K562 (cell line): ENCODE data around the gene SPEM2. TPM values are rescaled to one million over a fixed set of nuclear protein-coding genes. Genes with fewer than 3 reads are reported as not detected.
A peak's percentile ranks its signal among the peaks of the same experiment; 100 is the strongest.

Experiments used
- ARNT ChIP-seq, 2 experiments: fragments of 450-650 bp; IDR thresholded peaks; 2 replicates each; pipeline ENCODE4 v1.6.1; 2016; ENCODE audit warnings: mild to moderate bottlenecking in 1 of 2
- ASH1L ChIP-seq: fragments of 450-650 bp; IDR thresholded peaks from 2 replicates; pipeline ENCODE4 v1.6.1; 2018; ENCODE audit warnings: borderline replicate concordance, mild to moderate bottlenecking, low read depth; ENCODE audit not compliant: partially characterized antibody
- ATF7 ChIP-seq: fragments of 450-650 bp; IDR thresholded peaks from 2 replicates; pipeline ENCODE4 v1.7.1; 2014; ENCODE audit warnings: mild to moderate bottlenecking, moderate library complexity
- CBFB ChIP-seq: sonication (generic); formaldehyde crosslinking; IDR thresholded peaks from 2 replicates; pipeline ENCODE4 v1.4.0; 2020; ENCODE audit warnings: mild to moderate bottlenecking, missing genetic modification reagents
- CHD2 ChIP-seq: IDR thresholded peaks from 2 replicates; pipeline ENCODE4 v1.6.1; 2011; ENCODE audit warnings: low read depth, low read length
- CTBP1 ChIP-seq: fragments of 450-650 bp; IDR thresholded peaks from 2 replicates; pipeline ENCODE4 v1.6.1; 2016; ENCODE audit warnings: borderline replicate concordance
- GABPA ChIP-seq: fragments of 200-800 bp; sonication (Bioruptor generic); conservative IDR thresholded peaks from 2 replicates; pipeline ENCODE4 v1.6.1; 2016; ENCODE audit warnings: low read depth, missing genetic modification characterization, missing compliant biosample characterization
- HDAC1 ChIP-seq, 2 experiments: fragments of 450-650 bp; IDR thresholded peaks; 2 replicates each; pipeline ENCODE4 v1.6.1; 2016 to 2017; ENCODE audit warnings: inconsistent platforms in 1 of 2, mild to moderate bottlenecking in 1 of 2, moderate library complexity in 1 of 2
- HNRNPLL ChIP-seq: fragments of 200-400 bp; formaldehyde crosslinking; IDR thresholded peaks from 2 replicates; pipeline ENCODE4 v1.6.1; 2017; ENCODE audit warnings: low read length, low read depth, mild to moderate bottlenecking; ENCODE audit not compliant: poor library complexity, severe bottlenecking
- MAZ ChIP-seq, 2 experiments: fragments of 450-650 bp in 1 of 2; sonication (generic) in 1 of 2; formaldehyde crosslinking; IDR thresholded peaks in 1 of 2; conservative IDR thresholded peaks in 1 of 2; 2 replicates each; pipeline versions ENCODE4 v1.4.0 to v1.5.0; 2020; ENCODE audit warnings: mild to moderate bottlenecking in 1 of 2, missing genetic modification reagents in 1 of 2
- MLLT1 ChIP-seq, 2 experiments: fragments of 450-650 bp; IDR thresholded peaks; 2 replicates each; pipeline ENCODE4 v1.6.1; 2016
- MYBL2 ChIP-seq, 2 experiments: fragments of 450-650 bp in 1 of 2; sonication (generic) in 1 of 2; formaldehyde crosslinking in 1 of 2; IDR thresholded peaks; 2 replicates each; pipeline versions ENCODE4 v1.6.1 to v1.8.1; 2017 to 2022; ENCODE audit warnings: borderline replicate concordance in 1 of 2, inconsistent platforms in 1 of 2, low read depth in 1 of 2, mild to moderate bottlenecking in 1 of 2, missing genetic modification reagents in 1 of 2, moderate library complexity in 1 of 2
- NCOA6 ChIP-seq: fragments of 450-650 bp; IDR thresholded peaks from 2 replicates; pipeline ENCODE4 v1.6.1; 2017; ENCODE audit warnings: mild to moderate bottlenecking
- POLR2A ChIP-seq: fragments of 450-650 bp; conservative IDR thresholded peaks from 2 replicates; pipeline ENCODE4 v1.6.1; 2016
- RB1 ChIP-seq: fragments of 450-650 bp; IDR thresholded peaks from 2 replicates; pipeline ENCODE4 v1.6.1; 2017; ENCODE audit warnings: low read depth, mild to moderate bottlenecking
- TAF9B ChIP-seq: fragments of 450-650 bp; IDR thresholded peaks from 2 replicates; pipeline ENCODE4 v1.6.1; 2018; ENCODE audit warnings: mild to moderate bottlenecking; ENCODE audit not compliant: partially characterized antibody
- TAL1 ChIP-seq: fragments of 450-650 bp; IDR thresholded peaks from 2 replicates; pipeline ENCODE4 v1.6.1; 2016; ENCODE audit warnings: mild to moderate bottlenecking
- TARDBP ChIP-seq: fragments of 450-650 bp; IDR thresholded peaks from 2 replicates; pipeline ENCODE4 v1.6.1; 2016
- ZFX ChIP-seq: sonication (generic); formaldehyde crosslinking; IDR thresholded peaks from 2 replicates; pipeline ENCODE4 v1.8.0; 2022; ENCODE audit warnings: mild to moderate bottlenecking, missing genetic modification reagents, moderate library complexity
- polyA plus RNA-seq, 8 experiments: library from polyadenylated mRNA; depleted of rRNA in 4 of 8; stranded (reverse) in 5 of 8; unstranded in 3 of 8; fragments of >200 nt; fragmentation: Nextera tagmentation in 2 of 8; fragmentation: Illumina TruSeq in 1 of 8; extraction: Ambion mirVana in 2 of 8; extraction: Trizol in 1 of 8; gene quantifications; 2 replicates each; pipeline versions ENCODE4 v1.2.1 to v1.2.3, GENCODE V29; 2011 to 2014; ENCODE audit warnings: inconsistent platforms in 1 of 8, missing spikeins in 1 of 8
- total RNA-seq, 7 experiments: library from RNA; depleted of rRNA in 6 of 7; stranded (reverse); fragments of >200 nt in 6 of 7; fragmentation: Illumina TruSeq in 2 of 7; extraction: Trizol in 2 of 7; gene quantifications; 2 replicates each; pipeline versions ENCODE4 v1.2.1 to v1.2.3, GENCODE V29; 2011 to 2021; ENCODE audit warnings: low replicate concordance in 1 of 7
- TF ChIP-seq, protein P1 (sequence below): fragments of 250-450 bp; sonication (Bioruptor Pico); IDR thresholded peaks from 2 replicates; pipeline ENCODE4 v1.4.0; 2020; ENCODE audit warnings: mild to moderate bottlenecking, moderate library complexity
- TF ChIP-seq, protein P2 (sequence below), 2 experiments: fragments of 450-650 bp; conservative IDR thresholded peaks; 2 replicates each; pipeline ENCODE4 v1.6.1; 2017; ENCODE audit warnings: mild to moderate bottlenecking in 2 of 2, moderate library complexity in 2 of 2

The SPEM2 gene
- total and polyA plus RNA-seq, 9 of the 15 experiments (the other 6 are each of a cell fraction or from before 2014, with no cell fraction given): not detected

- TF ChIP-seq CBFB (CRISPR knock-in tag) (no peak), MLLT1 (IDR thresholded peaks at IDR 0.05) (0 out of 4 replicates have a peak, but pooled peaks of 1 of the 2 experiments have one; percentile 58), ATF7 (peak; percentile 59), GABPA (tag) (peak; percentile 29; the same call in 1 of the 2 replicates), NCOA6 (no peak), ASH1L (peak; percentile 78), CTBP1 (peak; percentile 23; the same call in 1 of the 2 replicates), ZFX (CRISPR knock-in tag) (peak; percentile 80), HNRNPLL (peak; percentile 66), TARDBP (peak; percentile 37; the same call in 1 of the 2 replicates), CHD2 (peak; percentile 79), MAZ (CRISPR knock-in tag; conservative IDR thresholded peaks at IDR 0.05 in 1 of 2, IDR thresholded peaks at IDR 0.05 in 1 of 2) (peak in 1 of 2 experiments; percentile 43; a peak in 3 of 4 replicates), TAF9B (peak; percentile 54), TAL1 (no peak), ARNT (IDR thresholded peaks at IDR 0.05) (no peak), MYBL2 (IDR thresholded peaks at IDR 0.05; ENCODE audit: low read depth) (peak; percentile 25; the same call in 1 of the 2 replicates), MYBL2 (CRISPR knock-in tag; IDR thresholded peaks at IDR 0.05; ENCODE audit: borderline replicate concordance) (no peak), RB1 (0 out of 2 replicates have a peak, but pooled peaks have one; percentile 40), HDAC1 (IDR thresholded peaks at IDR 0.05) (no peak), POLR2A (peak; percentile 86)
- TF ChIP-seq, protein P1, sequence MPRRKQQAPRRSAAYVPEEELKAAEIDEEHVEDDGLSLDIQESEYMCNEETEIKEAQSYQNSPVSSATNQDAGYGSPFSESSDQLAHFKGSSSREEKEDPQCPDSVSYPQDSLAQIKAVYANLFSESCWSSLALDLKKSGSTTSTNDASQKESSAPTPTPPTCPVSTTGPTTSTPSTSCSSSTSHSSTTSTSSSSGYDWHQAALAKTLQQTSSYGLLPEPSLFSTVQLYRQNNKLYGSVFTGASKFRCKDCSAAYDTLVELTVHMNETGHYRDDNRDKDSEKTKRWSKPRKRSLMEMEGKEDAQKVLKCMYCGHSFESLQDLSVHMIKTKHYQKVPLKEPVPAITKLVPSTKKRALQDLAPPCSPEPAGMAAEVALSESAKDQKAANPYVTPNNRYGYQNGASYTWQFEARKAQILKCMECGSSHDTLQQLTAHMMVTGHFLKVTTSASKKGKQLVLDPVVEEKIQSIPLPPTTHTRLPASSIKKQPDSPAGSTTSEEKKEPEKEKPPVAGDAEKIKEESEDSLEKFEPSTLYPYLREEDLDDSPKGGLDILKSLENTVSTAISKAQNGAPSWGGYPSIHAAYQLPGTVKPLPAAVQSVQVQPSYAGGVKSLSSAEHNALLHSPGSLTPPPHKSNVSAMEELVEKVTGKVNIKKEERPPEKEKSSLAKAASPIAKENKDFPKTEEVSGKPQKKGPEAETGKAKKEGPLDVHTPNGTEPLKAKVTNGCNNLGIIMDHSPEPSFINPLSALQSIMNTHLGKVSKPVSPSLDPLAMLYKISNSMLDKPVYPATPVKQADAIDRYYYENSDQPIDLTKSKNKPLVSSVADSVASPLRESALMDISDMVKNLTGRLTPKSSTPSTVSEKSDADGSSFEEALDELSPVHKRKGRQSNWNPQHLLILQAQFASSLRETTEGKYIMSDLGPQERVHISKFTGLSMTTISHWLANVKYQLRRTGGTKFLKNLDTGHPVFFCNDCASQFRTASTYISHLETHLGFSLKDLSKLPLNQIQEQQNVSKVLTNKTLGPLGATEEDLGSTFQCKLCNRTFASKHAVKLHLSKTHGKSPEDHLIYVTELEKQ: no peak
- TF ChIP-seq, protein P2, sequence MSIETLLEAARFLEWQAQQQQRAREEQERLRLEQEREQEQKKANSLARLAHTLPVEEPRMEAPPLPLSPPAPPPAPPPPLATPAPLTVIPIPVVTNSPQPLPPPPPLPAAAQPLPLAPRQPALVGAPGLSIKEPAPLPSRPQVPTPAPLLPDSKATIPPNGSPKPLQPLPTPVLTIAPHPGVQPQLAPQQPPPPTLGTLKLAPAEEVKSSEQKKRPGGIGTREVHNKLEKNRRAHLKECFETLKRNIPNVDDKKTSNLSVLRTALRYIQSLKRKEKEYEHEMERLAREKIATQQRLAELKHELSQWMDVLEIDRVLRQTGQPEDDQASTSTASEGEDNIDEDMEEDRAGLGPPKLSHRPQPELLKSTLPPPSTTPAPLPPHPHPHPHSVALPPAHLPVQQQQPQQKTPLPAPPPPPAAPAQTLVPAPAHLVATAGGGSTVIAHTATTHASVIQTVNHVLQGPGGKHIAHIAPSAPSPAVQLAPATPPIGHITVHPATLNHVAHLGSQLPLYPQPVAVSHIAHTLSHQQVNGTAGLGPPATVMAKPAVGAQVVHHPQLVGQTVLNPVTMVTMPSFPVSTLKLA (conservative IDR thresholded peaks at IDR 0.05): peak in 1 of 2 experiments; percentile 61; a peak in 1 of 4 replicates
These were observed 21.3 kb upstream of the SPEM2 start, which contains the start of gene TMEM256 (continued) for GRCh38 chr17:7403977-7404736.
